HT-29 (cell line): ENCODE measurements around the gene PGLYRP3. TPM values are rescaled to one million over a fixed set of nuclear protein-coding genes. Genes with fewer than 3 reads are reported as not detected.

Experiments
- DNase-seq: peaks from one replicate; pipeline ENCODE4 v3.0.0-alpha.2; 2015; ENCODE audit warnings: low spot score
- total RNA-seq: library from RNA; depleted of rRNA; stranded (reverse); fragments of >200 nt; shearing (Covaris generic); gene quantifications from 2 replicates; pipeline ENCODE4 v1.2.3, GENCODE V29; 2014; rRNA removed

Gene PGLYRP3, protein sequence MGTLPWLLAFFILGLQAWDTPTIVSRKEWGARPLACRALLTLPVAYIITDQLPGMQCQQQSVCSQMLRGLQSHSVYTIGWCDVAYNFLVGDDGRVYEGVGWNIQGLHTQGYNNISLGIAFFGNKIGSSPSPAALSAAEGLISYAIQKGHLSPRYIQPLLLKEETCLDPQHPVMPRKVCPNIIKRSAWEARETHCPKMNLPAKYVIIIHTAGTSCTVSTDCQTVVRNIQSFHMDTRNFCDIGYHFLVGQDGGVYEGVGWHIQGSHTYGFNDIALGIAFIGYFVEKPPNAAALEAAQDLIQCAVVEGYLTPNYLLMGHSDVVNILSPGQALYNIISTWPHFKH
- total RNA-seq = not detected in 2 replicates

DNA sequence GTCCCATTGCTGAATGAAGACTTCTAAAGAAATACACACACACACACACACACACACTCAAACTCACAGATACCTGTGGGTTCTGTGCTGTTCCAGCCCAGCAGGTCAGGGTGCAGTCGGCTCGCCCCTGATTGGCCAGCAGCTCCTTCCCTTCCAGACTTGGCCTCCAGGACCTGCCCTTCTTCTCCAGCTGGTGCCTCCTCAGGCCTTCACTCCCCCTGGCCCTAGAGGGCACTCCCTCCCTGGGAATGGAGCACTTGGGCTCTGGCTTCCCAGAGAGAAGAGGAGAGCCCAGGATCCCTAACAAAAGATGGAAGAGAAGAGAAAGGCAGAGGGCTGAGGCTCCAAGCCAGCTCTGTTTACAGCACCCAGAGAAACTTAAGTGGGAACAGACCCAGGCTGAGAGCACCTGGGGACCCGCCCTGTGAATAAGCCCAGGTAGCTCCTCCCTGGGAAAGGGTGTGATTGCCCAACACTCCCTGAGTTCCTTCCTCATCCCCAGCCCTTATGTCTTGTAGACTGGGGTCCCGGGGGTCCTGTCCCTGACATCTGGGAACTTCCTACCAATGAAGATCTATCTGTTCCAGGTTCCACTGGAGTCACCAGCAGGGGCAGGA is at the start of gene PGLYRP3:
TSS of gene PGLYRP3 (minus strand) at position 383 of the 617 bp plus-strand sequence. CDS start 2,287 bp downstream, outside the sequence.
- peak; percentile 18 for DNase-seq

DNA sequence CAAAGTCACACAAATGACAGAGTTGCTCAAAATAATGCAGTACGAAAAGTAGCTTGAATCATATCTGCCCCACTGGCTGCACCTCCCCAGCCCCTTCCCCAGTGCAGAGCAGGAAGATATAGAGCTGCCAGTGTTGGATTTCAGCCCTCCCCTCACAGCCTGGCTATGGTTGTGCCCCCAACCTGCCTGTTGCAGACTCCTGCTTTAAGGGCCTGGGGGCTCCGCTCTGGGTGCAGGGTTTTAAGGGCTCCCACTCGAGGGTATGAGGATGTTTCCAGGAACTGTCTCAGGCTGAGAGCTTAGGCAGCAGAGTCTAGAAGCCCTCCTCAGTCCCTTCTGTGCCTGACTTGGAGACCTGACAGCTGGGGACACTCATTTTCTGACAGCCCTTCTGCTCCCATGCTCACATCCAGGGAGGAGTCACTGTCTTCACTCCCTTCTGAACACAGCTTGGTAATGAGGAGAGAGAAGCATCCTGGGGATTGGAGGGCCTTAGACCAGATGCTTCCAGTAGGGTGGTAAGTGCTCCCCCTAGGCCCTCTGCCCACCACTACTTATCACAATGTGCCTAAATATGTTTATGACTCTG is 49.5 kb upstream of the PGLYRP3 start:
- no peak for DNase-seq

DNA sequence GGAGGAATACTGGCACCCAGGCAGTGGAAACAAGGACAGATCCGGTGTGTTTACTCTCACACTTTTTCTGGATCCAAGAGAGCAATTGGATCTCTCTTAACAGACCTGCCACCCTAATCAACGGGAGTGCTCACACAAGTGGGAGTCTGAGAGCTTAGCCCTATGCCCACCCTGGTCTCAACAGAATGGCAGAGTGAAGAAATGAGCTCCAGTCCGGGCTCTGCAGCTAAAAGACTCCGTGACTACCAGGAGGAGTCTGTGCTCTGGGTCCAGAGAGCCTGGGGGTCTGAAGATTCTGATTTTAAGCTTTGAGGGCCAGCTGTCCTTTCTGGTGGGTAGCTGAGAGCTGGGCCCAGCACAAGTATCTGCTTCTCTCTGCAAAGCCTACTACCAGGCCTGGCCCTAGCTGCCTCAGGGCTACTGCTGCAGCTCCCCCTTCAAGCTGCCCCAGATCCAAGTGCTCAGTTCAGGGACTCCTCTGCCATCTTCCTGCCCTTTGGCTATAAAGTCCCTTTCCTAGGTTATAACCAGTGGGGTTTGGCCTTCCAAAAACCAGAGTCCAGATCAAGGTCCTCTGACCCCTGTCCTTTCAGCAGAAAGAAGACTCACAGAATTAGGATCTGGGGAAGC is 48.8 kb upstream of the PGLYRP3 start:
- DNase-seq = no peak

DNA sequence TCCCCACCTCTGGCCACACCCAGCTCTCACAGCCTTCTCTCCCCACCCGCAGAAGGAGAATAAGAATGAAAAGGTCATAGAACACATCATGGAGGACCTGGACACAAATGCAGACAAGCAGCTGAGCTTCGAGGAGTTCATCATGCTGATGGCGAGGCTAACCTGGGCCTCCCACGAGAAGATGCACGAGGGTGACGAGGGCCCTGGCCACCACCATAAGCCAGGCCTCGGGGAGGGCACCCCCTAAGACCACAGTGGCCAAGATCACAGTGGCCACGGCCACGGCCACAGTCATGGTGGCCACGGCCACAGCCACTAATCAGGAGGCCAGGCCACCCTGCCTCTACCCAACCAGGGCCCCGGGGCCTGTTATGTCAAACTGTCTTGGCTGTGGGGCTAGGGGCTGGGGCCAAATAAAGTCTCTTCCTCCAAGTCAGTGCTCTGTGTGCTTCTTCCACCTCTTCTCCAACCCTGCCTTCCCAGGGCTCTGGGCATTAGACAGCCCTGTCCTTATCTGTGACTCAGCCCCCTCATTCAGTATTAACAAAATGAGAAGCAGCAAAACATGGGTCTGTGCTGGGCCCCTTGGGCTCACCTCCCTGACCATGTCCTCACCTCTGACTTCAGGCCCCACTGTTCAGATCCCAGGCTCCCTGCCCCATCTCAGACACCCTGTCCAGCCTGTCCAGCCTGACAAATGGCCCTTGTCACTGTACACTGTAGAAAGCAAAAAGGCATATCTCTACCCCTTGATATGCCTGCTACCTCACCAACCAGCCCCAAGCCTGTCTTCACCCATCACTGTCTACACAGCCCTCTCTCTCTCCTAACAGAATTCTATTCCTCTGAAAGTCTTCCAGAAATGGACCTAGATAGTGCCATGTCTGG is 48.1 kb upstream of the PGLYRP3 start:
- no peak for DNase-seq

DNA sequence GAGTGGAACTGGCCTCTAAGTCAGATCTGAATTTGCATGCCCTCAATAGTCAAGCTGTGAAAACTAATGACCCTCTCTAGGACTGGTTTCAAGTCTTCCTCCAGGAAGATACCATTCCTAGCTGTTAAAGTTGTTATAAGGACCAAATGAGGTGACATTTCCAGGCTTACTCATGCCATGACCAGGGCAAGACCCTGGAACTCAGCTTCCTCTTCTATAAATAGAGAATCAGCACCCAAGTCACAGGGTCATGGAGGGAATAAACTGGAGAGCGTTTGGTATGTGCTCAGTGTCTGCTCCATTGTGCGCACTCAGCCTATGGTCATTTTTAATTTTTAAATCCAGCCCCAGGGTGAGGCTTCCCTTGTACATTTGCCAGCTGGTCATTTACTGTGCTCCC is 47.4 kb upstream of the PGLYRP3 start:
- DNase-seq = no peak

DNA sequence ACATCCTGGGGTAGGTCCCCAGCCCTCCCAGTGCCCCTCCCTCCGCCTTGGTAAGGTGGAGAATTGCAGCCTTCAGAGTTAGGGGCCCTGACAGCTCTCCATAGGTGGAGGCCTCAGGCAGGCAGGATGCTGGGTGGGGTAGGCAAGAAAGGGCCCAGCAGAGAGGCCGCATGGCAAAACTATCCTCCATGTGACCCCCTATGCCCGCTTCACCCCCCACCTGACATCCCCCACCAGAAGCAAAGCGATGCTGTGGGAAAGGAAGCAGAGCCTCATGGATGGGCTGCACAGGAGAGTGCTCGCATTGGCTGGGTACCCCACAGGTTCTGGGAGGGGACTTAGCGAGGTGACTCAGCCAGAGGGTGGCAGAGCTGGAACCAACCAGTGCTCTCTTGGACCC is 46.5 kb upstream of the PGLYRP3 start:
- no peak for DNase-seq

DNA sequence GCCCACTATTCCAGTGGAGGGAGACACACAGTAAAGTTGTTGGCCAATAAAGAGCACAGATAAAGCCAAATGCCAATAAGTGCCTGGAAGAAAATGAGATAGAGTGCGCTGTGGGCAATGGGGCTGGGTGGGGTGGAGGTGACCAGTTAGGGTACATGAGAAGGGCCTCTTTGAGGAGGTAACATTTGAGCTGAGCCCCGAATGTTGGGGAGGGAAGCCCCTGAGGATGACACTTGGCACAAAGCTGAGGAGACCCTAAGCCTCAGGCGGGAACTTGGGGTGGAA is 45.9 kb upstream of the PGLYRP3 start:
- no peak for DNase-seq

DNA sequence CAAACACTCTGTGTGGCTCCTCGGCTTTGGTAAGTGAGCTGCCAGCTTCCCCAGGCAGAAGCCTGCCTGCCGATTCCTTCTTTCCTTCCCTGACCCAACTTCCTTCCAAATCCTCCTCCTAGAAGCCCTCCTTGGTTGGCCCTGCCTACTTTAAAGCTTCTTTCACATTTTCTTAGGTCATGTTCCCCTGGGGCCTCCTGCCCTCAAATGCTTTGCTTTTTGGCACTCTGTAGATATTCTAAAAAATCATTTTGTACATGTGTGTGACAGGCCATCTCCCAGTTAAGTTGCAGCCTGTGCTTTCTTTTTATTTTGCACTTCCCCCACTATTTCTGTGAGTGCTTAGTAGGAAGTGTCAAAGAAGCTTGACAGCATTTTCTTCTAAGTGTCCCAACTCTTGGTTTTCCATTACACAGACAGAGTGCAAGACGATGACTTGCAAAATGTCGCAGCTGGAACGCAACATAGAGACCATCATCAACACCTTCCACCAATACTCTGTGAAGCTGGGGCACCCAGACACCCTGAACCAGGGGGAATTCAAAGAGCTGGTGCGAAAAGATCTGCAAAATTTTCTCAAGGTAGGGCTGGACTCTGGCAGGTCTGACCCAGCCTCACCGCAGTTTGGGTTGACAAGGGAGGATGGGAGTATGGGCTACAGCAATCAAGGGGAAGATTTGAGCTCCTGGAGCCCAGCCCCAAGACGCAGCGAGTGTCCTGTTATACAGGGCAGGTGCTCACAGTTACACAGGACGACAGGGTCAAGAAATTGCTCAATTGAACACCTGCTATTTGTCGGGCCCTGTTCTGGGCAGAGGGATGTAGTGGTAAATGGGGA is 45.3 kb upstream of the PGLYRP3 start, which contains the start of gene S100A9:
TSS of gene S100A9 (plus strand) at position 2 of the 838 bp plus-strand sequence. CDS start at position 432, 430 bp downstream.
- no peak for DNase-seq

DNA sequence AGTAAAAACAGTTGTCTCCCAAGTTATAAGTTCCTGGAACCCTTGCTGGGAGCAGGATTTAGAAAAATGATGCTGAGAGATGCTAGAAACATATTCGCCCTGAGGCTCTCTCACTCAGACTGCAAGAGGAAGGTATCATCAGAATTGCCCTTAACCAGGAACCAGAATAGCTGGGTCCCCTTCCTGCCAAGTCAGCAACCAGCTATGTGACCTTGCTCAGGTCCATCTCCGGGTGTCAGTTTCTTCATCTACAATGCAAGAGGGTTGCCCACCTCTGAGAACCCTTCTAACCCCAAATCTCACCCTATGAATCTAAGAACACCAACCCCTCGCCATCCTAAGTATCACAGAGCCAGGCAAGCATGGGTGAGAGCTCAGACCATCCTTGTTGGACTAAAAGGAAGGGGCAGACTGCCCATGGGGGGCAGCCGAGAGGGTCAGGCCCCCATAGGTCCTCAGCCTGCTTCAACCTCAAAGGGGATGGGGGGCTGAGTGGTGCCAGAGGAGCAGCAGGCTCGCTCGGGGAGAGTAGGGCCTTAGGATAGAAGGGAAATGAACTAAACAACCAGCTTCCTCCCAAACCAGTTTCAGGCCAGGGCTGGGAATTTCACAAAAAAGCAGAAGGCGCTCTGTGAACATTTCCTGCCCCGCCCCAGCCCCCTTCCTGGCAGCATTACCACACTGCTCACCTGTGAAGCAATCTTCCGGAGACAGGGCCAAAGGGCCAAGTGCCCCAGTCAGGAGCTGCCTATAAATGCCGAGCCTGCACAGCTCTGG is 44.5 kb upstream of the PGLYRP3 start:
- DNase-seq = no peak

DNA sequence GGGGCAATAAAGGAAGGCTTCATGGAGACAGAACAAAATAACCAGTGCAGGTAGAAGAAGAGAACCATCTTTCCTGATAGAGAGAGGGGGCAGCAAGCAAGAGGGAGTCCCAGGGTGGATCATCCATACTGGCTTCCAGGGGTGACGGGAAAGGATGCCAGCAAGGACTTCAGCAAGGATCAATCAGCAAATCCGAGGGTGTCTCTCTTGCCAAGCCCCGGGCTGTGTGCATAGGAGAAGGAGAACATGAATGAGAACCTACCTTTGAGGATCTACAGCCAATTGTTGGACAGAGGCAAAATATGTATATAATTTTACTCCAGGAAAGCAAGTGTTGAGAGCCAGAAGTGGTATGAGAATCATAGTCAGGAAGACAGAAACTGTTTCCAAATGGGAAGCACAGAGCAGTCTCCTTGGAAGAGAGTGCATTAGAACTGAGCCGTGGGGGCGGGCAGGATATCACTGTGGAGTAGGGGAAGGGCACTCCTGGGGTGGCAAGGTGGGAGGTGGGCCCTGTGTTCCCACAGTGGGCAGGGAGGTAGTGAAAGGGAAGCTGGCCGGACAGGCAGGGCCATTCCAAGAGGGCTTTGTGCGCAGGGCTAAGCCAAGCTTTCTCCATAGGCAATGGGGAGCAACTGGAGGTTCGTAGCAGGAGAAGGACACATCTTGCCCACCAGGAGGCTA is 43.8 kb upstream of the PGLYRP3 start:
- no peak for DNase-seq

DNA sequence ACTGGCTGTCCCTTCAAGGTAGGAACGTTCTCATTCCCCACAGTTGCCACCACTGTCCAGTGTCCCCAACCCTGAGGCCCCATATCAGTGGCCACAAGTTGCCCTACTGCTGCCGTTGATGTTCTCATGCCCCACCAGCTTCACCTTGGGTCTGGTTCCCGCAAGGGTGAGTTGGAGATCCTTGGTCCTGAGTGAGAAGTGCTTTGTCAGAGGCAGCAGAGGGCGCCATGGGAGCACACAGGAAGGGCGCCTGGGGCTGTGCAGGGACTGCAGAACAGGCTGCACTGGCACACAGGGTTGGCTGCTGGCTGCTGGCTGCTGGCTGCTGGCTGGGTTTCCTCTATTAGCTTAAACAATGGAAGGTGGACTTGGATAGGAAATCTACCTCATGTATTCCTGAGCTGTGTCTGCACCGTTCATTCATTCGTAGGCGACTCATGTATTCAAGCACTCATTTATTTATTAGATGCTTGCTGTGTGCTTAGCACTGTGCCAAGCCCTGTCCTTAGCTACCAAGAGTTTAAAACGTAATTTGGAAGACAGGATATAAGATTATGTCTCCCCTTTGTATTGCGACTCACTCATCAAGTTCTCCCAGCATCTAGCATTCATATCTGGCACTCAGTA is 42.8 kb upstream of the PGLYRP3 start:
- DNase-seq = peak; percentile 50

DNA sequence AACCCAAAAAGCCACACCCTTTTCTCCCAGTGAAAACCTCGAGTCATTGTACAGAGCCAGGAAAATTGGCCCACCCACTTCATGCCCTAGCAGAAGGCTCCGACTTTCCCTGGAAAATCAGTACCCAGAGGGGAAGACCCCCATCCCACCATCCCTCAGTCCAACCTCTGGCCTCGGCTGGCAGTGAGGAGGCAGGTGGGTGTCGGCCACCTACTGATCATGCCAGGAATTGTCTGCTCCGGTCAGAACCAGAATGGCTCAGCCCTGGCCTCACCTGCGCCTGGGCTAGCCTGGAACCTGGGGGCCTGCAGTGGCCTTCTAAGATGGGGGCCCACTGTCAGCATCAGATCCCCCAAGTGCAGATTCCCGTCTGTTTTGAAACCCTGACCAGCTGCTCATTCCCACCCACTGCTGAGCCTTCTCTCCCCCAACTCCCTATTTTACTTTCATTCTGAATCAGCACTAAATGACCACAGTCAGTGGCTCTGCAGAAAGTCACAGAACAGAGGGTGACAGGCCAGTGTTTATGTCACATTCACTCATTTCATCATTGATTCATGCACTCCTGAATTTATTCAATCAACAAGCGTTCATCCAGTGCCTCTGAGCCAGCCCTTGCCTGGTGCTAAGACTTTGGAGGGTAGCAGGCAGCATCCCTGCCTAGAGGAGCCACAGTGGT is 41.9 kb upstream of the PGLYRP3 start:
- no peak for DNase-seq

DNA sequence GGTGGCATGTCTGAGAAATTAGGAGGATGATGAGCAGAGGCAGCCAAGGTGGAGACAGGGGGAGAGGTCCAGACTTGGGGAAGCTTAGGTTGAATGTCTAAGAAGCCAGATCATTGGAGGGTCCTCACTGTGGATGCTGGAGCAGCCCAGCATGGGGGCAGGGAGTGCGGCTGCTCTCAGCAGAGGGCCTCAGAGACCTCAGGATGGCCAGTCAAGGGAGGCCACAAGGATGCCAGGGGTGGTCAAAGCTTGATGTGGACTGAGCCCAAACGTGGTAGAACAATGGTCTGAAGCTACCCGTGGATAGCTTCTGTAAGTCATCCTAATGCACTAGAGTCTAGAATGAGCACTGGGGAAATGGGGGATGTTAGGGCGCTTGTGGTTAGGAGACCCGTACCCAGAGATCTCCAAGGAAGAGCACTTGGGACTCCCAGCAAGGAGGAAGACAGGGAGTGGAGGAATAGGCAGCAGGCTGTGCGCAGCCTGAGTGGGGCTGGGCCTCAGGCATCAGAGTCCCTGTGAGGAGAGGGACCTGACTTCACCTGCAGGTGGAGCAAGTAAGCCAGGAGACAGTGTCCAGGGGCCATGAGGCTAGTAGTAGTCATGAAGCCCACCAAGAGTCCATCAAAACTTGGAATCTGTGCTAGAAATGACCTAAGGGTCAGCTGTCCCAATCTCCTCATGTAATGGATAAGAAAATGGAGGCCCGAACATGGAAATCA is 40.6 kb upstream of the PGLYRP3 start:
- peak; percentile 17 for DNase-seq

DNA sequence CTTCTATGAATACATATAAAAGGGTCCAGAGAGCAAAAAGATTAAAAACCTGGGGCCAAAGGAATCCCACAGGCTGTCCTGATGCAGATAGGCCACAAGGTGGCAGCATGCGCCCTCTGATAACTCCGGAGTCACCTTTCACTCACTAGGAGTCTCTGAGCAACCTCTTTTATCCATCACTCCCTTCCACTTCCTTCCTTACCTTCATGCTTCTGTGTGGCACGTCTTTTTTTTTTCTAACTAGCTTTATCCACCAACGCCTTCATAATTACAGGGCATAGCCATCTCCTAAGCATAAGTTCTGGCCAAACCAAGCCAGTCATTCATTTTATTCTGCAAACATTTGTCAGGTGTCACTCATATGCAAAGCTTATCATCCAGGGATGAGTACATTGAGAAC is 39.8 kb upstream of the PGLYRP3 start:
- peak; percentile 90 for DNase-seq

DNA sequence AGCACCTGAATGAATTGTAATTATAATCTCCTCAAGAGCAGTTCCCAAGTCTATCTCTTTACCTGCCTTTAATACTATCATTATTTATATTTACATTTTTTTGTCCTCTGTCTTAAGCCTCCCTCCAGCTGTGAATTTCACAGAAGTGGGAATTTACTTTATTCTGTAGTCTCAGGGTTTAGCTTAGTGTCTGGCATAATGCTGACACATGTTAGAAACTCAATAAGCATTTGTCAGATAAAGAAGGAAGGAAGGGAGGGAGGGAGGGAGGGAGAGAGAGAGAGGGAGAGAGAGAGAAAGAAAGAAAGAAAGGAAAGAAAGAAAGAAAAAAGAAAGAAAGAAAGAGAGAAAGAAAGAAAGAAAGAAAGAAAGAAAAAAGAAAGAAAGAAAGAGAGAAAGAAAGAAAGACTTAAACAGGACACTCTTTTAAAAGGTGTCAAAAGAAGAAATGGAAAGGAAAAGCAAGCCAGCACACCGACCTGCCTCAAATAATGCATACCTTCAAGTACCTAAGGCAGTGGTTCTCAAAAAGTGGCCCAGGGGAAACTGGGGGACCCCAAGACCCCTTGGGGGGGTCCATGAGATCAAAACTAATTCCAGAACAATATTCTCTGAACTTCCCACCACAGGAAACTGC is 37.7 kb upstream of the PGLYRP3 start:
- no peak for DNase-seq

DNA sequence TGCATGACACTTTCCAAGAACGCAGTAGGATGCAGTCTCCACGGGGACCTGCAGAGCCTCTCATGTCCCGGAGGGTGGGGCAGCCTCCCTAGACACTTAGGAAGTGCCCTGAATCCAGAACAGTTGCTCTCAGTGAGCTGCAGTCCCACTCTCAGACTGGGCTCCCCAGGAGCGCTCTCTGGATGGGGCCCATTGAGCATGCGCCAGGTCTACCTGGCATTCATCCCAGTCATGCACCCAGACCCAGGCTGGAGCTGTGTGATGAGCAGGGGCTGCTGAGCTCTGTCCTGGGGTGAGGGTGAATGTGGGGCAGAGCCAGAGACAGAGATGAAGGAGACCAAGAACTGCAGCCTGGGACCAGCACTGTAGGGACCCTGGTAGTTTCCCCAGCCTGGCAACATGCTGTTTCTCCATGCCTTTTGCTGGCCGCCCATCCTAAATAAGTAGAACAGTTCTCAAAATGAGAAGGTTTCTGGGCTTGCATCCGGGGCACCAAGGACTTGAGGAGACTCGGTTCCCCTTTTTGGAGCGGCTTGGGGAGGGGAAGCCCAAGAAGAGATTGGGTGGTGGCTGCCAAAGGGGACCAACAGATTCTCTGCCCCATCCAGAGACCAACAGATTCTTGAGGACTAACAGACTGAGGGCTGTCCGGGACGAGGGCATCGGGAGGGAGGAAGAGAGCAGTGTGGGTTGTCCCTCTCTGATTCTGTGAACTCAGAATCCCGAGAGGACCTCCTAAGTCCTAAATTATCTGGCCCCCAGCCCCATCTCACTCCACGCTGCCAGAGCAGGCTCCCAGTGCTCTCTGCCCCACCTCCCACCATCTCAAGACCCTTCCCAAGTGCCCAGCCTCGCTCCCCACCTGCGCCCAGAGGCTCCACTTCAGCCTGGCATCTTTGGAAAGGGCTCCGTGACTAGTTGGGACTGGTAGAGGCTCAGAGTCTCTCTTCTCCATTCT is 36.9 kb upstream of the PGLYRP3 start:
- DNase-seq = no peak
